ENCODE data around the gene FCGR3A.
A peak's percentile ranks its signal among the peaks of the same experiment; 100 is the strongest.
"Not testable (repeated sequence)": the region's sequence is repeated elsewhere in the genome, so short reads cannot be mapped to it uniquely, and the experiment has no call there.

The FCGR3A gene

DNA sequence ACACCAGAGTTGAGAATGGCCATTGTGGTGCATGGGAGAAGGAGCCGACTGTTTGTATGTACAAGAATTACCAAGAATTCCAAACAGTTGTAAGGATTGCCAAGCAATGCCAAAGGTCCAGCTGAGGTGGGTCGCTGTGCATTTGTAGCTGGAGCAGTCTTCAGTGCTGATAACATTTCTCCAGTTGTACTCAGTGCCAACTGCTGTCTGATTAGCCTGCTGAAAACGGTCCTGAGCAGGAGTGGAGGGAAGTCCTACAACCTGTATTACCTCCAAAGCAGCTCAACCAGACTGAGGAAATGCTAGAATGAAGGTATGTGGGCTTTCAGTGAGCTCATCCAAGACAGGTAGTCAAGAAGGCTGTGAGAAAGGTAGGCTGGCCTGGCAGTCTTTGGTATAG lies 6.5 kb upstream of the FCGR3A start:
- DNase-seq = not testable (repeated sequence)

GRCh38 chr1:161554815-161555417 lies 5.3 kb upstream of the FCGR3A start:
- DNase-seq = not testable (repeated sequence)

DNA sequence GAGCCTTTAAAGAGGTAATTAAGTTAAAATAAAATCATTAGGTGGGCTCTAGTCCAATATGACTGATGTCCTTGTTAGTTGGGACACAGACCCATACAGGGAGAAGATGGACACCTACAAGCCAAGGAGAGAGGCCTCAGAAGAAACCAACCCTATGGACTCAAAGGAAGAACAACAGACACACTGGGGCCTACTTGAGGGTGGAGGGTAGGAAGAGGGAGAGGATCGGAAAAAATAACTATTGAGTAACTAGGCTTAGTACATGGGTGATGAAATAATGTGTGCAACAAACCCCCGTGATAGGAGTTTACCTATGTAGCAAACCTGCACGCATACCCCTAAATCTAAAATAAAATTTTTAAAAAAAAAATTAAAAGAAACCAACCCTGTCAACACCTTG lies 4.7 kb upstream of the FCGR3A start:
- not testable (repeated sequence) for DNase-seq

- DNase-seq = not testable (repeated sequence)
Measured at GRCh38 chr1:161553631-161554030, 4.0 kb upstream of the FCGR3A start.

GRCh38 chr1:161550942-161551341 lies 1.3 kb upstream of the FCGR3A start:
- DNase-seq = not testable (repeated sequence)

DNA sequence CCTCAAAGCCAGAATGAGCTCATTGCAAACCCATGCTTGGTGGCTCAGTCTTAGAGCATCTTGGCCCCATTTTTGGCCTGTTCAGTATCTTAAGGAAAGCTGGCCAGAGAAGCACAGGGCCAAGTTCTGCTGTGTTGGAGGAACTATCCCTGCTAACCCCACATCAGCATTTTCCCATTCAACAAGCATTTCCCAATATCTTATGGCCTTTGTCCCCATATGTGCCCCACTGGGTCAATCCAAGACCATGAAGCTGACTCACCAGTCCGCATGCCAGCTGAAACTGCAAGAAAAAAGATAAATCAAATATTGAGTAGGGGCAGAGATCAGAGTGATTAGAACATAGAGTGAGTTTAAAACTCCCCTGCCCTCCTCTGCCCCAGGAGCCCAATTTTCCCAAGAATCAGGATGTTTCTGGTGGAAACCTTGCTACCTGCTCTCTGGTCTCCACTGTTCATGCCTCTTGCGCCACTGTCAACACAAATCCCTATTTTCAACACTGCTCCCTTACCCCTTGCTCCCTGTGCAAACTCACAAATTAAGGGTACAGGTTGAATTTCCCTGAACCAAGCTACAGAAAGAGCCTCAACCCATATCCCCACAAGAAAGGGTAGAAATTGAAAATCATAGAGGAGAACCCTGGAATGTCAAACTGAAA lies 740 bp downstream of the FCGR3A start:
- not testable (repeated sequence) for DNase-seq

DNA sequence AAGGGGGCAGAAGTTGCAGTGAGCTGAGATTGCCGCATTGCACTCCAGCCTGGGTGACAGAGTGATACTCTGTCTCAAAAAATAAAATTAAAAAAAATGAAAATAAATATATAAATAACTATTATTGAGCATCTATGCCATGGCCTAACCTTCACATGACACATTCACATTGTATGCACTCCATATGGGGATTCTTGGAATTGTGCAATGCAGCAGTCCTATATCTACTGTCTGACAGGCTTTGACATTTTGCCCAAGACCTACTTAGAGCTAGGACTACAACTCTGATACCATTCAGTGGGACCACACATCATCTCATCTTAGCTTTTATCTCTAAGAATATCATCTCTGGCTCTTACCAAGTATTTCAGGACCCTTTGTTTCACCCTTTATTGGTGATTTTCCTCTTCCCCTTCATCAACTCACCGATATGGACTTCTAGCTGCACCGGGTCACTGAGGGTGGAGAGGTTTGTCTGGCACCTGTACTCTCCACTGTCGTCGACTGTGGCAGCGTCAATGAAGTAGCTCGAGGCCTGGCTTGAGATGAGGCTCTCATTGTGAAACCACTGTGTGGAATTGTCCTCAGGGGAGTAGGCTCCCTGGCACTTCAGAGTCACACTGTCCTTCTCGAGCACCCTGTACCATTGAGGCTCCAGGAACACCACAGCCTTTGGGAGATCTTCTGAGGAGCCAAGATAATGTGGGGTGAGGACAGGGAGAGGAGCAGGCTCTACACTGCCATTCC lies 1.4 kb downstream of the FCGR3A start:
- DNase-seq = not testable (repeated sequence)

DNA sequence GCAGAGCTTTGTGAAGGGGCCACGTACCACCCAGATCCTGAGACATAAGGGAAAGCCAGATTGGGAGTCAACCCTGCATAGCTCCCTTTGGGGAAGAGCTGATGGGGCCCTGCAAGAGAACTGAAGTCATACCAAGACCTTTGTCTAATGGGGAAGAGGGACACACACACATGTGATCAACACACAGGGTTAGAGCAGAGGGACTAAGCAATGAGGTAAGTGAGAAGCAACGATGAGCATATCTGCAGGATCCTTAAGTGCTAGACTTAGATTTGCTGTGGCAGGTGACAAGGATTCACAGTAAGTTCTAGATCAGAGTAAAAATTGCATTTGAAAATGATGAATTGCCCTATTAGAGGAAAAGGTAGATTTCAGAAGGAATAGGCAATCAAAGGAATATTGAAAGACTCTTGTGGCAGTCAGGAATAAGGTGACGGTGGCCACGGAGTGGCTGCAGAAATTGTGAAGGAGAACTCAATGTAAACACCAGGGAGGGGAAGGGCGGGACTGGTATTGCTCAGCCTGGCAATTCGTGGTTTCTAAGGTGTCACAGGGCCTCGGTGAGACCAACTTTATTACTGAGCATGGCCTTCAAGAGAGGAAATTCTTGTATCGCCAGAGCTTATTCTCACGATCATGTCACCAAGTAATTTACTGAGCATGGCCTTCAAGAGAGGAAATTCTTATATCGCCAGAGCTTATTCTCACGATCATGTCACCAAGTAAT lies 4.5 kb downstream of the FCGR3A start:
- not testable (repeated sequence) for DNase-seq

- DNase-seq = not testable (repeated sequence)
Measured at GRCh38 chr1:161543125-161543524, 6.5 kb downstream of the FCGR3A start.

GRCh38 chr1:161542091-161542559 lies 7.5 kb downstream of the FCGR3A start:
- peak; percentile 23 for DNase-seq

DNA sequence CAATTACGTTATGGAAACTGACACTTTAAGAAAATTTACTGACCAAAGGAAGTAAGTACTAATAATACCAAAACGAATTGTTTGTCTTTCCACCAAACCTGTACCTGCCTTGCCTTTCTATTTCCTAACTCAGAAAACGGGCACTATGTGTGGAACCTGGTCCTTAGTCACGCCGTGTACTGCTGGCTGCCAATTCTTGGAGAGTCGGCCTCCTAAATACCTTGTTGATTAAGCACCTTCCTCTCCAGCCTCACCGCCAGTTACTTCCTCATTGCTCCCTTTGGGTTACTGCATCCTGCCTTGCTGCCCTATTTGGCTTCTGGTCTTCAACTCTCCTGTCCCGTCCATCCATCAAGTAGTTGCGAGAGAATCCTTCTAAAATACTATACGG lies 9.1 kb downstream of the FCGR3A start:
- DNase-seq = not testable (repeated sequence)

DNA sequence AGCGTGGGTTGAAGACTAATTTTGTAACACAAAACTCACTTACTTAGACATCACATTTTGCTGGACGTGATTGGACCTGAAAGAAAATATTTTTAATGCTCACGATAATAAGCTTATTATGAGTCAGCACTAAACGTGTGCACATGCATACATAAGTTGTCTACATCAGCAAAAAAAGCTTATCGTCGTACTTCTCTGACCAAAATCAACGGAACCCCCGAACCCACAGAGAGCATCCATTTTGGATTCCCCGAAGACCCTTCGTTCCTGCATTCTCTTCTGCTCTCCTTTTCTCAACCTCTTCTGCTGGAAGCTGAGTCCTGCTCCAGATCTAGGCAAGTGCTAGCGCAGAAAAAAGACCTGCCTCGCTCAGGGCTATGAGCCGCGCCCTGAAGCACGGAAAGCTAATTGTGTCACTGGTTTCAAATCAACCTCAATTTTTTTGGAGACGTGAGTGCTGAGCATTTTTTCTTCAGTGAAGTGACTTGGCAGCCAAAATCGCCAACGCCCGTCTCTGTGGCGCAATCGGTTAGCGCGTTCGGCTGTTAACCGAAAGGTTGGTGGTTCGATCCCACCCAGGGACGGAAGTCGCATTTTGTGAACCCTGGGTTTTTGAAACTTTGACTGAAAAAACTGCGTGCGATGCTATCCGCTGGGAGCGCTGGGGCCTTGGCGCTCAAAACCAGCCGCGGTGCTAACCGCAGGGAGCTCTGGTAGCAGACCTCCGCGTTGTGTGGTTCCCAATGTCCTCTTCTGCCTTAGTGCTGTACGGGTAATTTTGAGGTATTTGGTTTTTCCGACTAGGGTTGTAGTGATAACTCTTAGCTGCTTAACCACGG lies 9.7 kb downstream of the FCGR3A start:
- peak; percentile 100 for DNase-seq

GRCh38 chr1:161538925-161539479 lies 10.6 kb downstream of the FCGR3A start:
- not testable (repeated sequence) for DNase-seq

GRCh38 chr1:161537068-161537669 lies 12.4 kb downstream of the FCGR3A start:
- not testable (repeated sequence) for DNase-seq

GRCh38 chr1:161532644-161533567 lies 16.7 kb downstream of the FCGR3A start:
- not testable (repeated sequence) for DNase-seq

DNA sequence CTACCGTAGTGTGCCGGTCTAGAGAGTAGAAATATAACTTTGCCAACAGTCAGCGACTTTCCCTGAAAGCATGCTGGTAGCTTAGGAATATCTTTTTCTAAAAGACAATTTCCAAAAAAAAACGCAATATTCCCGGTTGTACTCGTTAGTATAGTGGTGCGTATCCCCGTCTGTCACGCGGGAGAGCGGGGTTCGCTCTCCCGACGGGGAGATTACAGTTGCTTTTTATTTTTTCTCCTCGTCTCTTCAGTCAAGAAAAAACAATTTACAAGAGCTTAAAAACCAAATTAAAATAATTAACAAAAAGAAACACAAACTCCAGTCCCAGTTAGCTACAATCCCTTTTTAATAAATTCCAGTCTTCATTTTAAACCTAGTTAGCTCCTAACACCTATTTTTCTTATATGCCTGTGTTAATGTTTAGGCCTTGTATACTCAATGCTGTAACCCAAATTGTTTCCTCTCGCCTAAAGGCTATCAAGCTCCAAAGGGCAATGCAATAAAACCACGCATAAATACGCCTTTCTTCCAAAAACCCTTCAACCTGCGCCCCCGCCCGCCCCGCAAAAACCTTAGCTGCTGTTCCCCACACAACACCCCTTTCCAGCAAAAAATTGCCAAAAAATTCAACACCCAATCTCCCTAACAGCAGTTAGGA lies 17.5 kb downstream of the FCGR3A start:
- no peak for DNase-seq

GRCh38 chr1:161530671-161531641 lies 18.7 kb downstream of the FCGR3A start:
- peak; percentile 96 for DNase-seq

DNA sequence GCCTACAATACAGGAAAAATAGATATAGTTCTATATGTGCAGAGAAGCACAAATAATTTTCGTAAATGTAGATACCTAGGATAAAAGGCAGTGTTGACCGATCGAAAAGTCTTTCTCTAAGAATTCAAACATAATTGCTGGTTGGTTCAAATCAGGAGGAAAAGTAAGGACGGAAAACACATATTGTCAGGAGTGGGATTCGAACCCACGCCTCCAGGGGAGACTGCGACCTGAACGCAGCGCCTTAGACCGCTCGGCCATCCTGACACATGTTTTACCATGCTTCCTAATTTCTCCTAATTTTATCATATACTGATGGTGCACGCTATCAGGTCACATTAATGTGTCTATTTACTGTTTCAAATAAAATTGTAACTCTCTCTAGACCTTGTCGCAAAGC lies 19.5 kb downstream of the FCGR3A start:
- DNase-seq = peak; percentile 80

All from stimulated activated CD4-positive, alpha-beta T cell treated with anti-CD3 and anti-CD28 coated beads, Interleukin-12 subunit alpha, Interleukin-12 subunit beta, amount 100 ng/mL, for 4 hours (primary cell).